GM10266 (cell line): ENCODE results near the gene GNAQ.

Experiments used
- DNase-seq: peaks from one replicate; pipeline ENCODE4 v3.0.0; 2012; ENCODE audit errors: extremely low spot score
- CTCF ChIP-seq: IDR thresholded peaks from 2 replicates; pipeline ENCODE4 v1.5.1; 2012; ENCODE audit warnings: mild to moderate bottlenecking, low read depth; ENCODE audit not compliant: control insufficient read depth, insufficient read depth; ENCODE audit errors: missing control alignments

Gene GNAQ

GRCh38 chr9:77975036-77975435, 56.6 kb downstream of the GNAQ start:
- DNase-seq, result no peak

GRCh38 chr9:77974434-77974833, 57.2 kb downstream of the GNAQ start:
- no peak for TF ChIP-seq CTCF
- DNase-seq, result no peak

More at GRCh38 chr9:77975036-77975435, 56.6 kb downstream of the GNAQ start:
- no peak for TF ChIP-seq CTCF

- no peak for DNase-seq
- no peak for TF ChIP-seq CTCF
Measured at GRCh38 chr9:77969083-77969482, 62.5 kb downstream of the GNAQ start.

GRCh38 chr9:77968506-77968905, 63.1 kb downstream of the GNAQ start:
- no peak for TF ChIP-seq CTCF
- no peak for DNase-seq

GRCh38 chr9:77966718-77967117, 64.9 kb downstream of the GNAQ start:
- no peak for DNase-seq
- no peak for TF ChIP-seq CTCF

- TF ChIP-seq CTCF, result no peak
- no peak for DNase-seq
Measured at GRCh38 chr9:77965445-77966123, 66.0 kb downstream of the GNAQ start.

GRCh38 chr9:77964258-77964657, 67.4 kb downstream of the GNAQ start:
- no peak for TF ChIP-seq CTCF

More at GRCh38 chr9:77964258-77964657, 67.4 kb downstream of the GNAQ start:
- no peak for DNase-seq
